Measurements from ENCODE around the gene SUN1. TPM values are rescaled to one million over a fixed set of nuclear protein-coding genes. Genes with fewer than 3 reads are reported as not detected.
A peak's percentile ranks its signal among the peaks of the same experiment; 100 is the strongest.

The SUN1 gene
- total RNA-seq, 1 experiment from 2014 or later: 158 TPM

- 0 out of 2 replicates have a peak, but pooled peaks cover 4% of the 10 kb centered on the region for H3K4me1 Mint-ChIP-seq
- no peak for TF ChIP-seq NR3C1 (CRISPR knock-in tag; conservative IDR thresholded peaks at IDR 0.05; ENCODE audit: low read depth)
- no peak for TF ChIP-seq ZNF671 (CRISPR knock-in tag; IDR thresholded peaks at IDR 0.05)
- no peak for TF ChIP-seq ZMAT4 (CRISPR knock-in tag; IDR thresholded peaks at IDR 0.05)
- no peak for TF ChIP-seq HMGA2 (CRISPR knock-in tag; IDR thresholded peaks at IDR 0.05)
- TF ChIP-seq, protein P1, sequence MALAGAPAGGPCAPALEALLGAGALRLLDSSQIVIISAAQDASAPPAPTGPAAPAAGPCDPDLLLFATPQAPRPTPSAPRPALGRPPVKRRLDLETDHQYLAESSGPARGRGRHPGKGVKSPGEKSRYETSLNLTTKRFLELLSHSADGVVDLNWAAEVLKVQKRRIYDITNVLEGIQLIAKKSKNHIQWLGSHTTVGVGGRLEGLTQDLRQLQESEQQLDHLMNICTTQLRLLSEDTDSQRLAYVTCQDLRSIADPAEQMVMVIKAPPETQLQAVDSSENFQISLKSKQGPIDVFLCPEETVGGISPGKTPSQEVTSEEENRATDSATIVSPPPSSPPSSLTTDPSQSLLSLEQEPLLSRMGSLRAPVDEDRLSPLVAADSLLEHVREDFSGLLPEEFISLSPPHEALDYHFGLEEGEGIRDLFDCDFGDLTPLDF (CRISPR knock-in tag; IDR thresholded peaks at IDR 0.05): no peak
- TF ChIP-seq, protein P2, sequence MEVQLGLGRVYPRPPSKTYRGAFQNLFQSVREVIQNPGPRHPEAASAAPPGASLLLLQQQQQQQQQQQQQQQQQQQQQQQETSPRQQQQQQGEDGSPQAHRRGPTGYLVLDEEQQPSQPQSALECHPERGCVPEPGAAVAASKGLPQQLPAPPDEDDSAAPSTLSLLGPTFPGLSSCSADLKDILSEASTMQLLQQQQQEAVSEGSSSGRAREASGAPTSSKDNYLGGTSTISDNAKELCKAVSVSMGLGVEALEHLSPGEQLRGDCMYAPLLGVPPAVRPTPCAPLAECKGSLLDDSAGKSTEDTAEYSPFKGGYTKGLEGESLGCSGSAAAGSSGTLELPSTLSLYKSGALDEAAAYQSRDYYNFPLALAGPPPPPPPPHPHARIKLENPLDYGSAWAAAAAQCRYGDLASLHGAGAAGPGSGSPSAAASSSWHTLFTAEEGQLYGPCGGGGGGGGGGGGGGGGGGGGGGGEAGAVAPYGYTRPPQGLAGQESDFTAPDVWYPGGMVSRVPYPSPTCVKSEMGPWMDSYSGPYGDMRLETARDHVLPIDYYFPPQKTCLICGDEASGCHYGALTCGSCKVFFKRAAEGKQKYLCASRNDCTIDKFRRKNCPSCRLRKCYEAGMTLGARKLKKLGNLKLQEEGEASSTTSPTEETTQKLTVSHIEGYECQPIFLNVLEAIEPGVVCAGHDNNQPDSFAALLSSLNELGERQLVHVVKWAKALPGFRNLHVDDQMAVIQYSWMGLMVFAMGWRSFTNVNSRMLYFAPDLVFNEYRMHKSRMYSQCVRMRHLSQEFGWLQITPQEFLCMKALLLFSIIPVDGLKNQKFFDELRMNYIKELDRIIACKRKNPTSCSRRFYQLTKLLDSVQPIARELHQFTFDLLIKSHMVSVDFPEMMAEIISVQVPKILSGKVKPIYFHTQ (CRISPR knock-in tag; IDR thresholded peaks at IDR 0.05): no peak
- no peak for TF ChIP-seq ZNF512 (CRISPR knock-in tag; IDR thresholded peaks at IDR 0.05; ENCODE audit: borderline replicate concordance)
- TF ChIP-seq CDX4 (CRISPR knock-in tag; IDR thresholded peaks at IDR 0.05; ENCODE audit: borderline replicate concordance): no peak
- no peak for TF ChIP-seq EMX1 (CRISPR knock-in tag; IDR thresholded peaks at IDR 0.05)
- TF ChIP-seq, protein P3, sequence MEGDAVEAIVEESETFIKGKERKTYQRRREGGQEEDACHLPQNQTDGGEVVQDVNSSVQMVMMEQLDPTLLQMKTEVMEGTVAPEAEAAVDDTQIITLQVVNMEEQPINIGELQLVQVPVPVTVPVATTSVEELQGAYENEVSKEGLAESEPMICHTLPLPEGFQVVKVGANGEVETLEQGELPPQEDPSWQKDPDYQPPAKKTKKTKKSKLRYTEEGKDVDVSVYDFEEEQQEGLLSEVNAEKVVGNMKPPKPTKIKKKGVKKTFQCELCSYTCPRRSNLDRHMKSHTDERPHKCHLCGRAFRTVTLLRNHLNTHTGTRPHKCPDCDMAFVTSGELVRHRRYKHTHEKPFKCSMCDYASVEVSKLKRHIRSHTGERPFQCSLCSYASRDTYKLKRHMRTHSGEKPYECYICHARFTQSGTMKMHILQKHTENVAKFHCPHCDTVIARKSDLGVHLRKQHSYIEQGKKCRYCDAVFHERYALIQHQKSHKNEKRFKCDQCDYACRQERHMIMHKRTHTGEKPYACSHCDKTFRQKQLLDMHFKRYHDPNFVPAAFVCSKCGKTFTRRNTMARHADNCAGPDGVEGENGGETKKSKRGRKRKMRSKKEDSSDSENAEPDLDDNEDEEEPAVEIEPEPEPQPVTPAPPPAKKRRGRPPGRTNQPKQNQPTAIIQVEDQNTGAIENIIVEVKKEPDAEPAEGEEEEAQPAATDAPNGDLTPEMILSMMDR (IDR thresholded peaks at IDR 0.05): no peak
- no peak for TF ChIP-seq MLX (CRISPR knock-in tag; IDR thresholded peaks at IDR 0.05)
- no peak for TF ChIP-seq SMAD4 (CRISPR knock-in tag; IDR thresholded peaks at IDR 0.05)
- no peak for TF ChIP-seq ETV6 (CRISPR knock-in tag; IDR thresholded peaks at IDR 0.05)
- no peak for TF ChIP-seq GTF2I (CRISPR knock-in tag; conservative IDR thresholded peaks at IDR 0.05)
- TF ChIP-seq ZNF396 (CRISPR knock-in tag; IDR thresholded peaks at IDR 0.05; ENCODE audit: borderline replicate concordance): no peak
- no peak for TF ChIP-seq TP53 (CRISPR knock-in tag; IDR thresholded peaks at IDR 0.05)
- TF ChIP-seq IRF2 (CRISPR knock-in tag; IDR thresholded peaks at IDR 0.05; ENCODE audit: borderline replicate concordance, low read depth): no peak
- no peaks in the 10 kb centered on the region for H3K9me3 Mint-ChIP-seq
- no peak for DNase-seq (ENCODE audit: low spot score)
- 0 out of 2 replicates have a peak overlapping the region, but pooled peaks have one; percentile 53 for H3K27ac Mint-ChIP-seq
- no peaks in the 10 kb centered on the region for H3K27me3 Mint-ChIP-seq (ENCODE audit: low read depth)
- POLR2A ChIA-PET: no interaction called here
- no peak for ATAC-seq
- CTCF ChIA-PET: no interaction called here
- H3K4me3 Mint-ChIP-seq: no peak overlapping the region
- peaks cover 47% of the 10 kb centered on the region for H3K36me3 Mint-ChIP-seq
Measured at GRCh38 chr7:889391-889790, 57.1 kb downstream of the SUN1 start.

DNA sequence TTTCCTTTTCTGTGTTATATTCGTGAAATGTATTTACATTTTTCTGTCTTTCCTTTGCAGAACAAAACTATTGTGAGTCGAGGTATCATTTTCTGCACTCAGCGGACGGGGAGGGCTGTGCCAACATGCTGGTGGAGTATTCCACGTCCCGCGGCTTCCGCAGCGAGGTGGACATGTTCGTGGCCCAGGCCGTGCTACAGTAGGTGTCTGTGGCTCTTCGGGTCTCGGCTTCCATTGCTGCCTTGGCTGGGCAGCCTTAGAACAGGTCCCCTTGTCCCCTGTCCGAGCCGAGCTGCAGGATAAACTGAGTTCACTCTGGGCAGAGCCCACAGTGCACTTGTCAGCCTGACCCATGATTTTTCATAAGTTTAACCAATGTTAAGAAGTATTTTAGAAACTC lies 58.6 kb downstream of the SUN1 start:
- Mint-ChIP-seq H3K27ac (no peak overlapping the region; the same call in none of the 2 replicates), H3K4me3 (no peak overlapping the region), H3K36me3 (peaks cover 58% of the 10 kb centered on the region), H3K4me1 (0 out of 2 replicates have a peak, but pooled peaks cover 4% of the 10 kb centered on the region), H3K9me3 (no peaks in the 10 kb centered on the region), H3K27me3 (ENCODE audit: low read depth) (no peaks in the 10 kb centered on the region)
- ATAC-seq (no peak), DNase-seq (ENCODE audit: low spot score) (no peak)
- ChIA-PET POLR2A (no interaction called here), CTCF (no interaction called here)
- no peak for TF ChIP-seq PRDM15 (CRISPR knock-in tag; IDR thresholded peaks at IDR 0.05)
- TF ChIP-seq ZNF396 (CRISPR knock-in tag; IDR thresholded peaks at IDR 0.05; ENCODE audit: borderline replicate concordance): no peak
- no peak for TF ChIP-seq SOX15 (CRISPR knock-in tag; IDR thresholded peaks at IDR 0.05)
- no peak for TF ChIP-seq ZBTB43 (CRISPR knock-in tag; IDR thresholded peaks at IDR 0.05)
- TF ChIP-seq FOXK1 (CRISPR knock-in tag; IDR thresholded peaks at IDR 0.05): no peak
- no peak for TF ChIP-seq FOXJ3 (CRISPR knock-in tag; IDR thresholded peaks at IDR 0.05; ENCODE audit: borderline replicate concordance)
